Jurkat, Clone E6-1 (cell line): ENCODE results near the gene DDIT3.

Experiments used
- DNase-seq: peaks from one replicate; pipeline ENCODE4 v3.0.0-alpha.2; 2011; ENCODE audit warnings: low read depth, low spot score
- H3K4me3 ChIP-seq: 2 replicates; pipeline ENCODE4 v1.5.1; 2011; ENCODE audit warnings: mild to moderate bottlenecking, low read length, control low read depth, moderate library complexity

The DDIT3 gene

GRCh38 chr12:57548488-57548887, 28.2 kb upstream of the DDIT3 start:
- no peak overlapping the region for H3K4me3 ChIP-seq
- DNase-seq = no peak

- no peak for DNase-seq
Measured at GRCh38 chr12:57548013-57548315, 27.6 kb upstream of the DDIT3 start.

GRCh38 chr12:57547288-57548012, 27.1 kb upstream of the DDIT3 start:
- H3K4me3 ChIP-seq = peak overlapping the region; percentile 87
- no peak for DNase-seq

More at GRCh38 chr12:57548013-57548315, 27.6 kb upstream of the DDIT3 start:
- H3K4me3 ChIP-seq = no peak overlapping the region

GRCh38 chr12:57546438-57547287, 26.3 kb upstream of the DDIT3 start, which contains the start of gene DCTN2:
DCTN2 (minus strand) TSS chr12:57547192; CDS start chr12:57547063, 129 bp downstream.
- DNase-seq = peak; percentile 96
- H3K4me3 ChIP-seq = peak within 1 kb of the TSS; percentile 87

- DNase-seq = no peak
- H3K4me3 ChIP-seq = peak overlapping the region; percentile 87
Measured at GRCh38 chr12:57545809-57546437, 25.6 kb upstream of the DDIT3 start.

- no peak overlapping the region for H3K4me3 ChIP-seq
- DNase-seq = no peak
Measured at GRCh38 chr12:57543581-57543980, 23.3 kb upstream of the DDIT3 start.

- DNase-seq = no peak
- no peak overlapping the region for H3K4me3 ChIP-seq
Measured at GRCh38 chr12:57541717-57542116, 21.4 kb upstream of the DDIT3 start.

- H3K4me3 ChIP-seq = no peak overlapping the region
- no peak for DNase-seq
Measured at GRCh38 chr12:57541001-57541400, 20.7 kb upstream of the DDIT3 start.

GRCh38 chr12:57539134-57539768, 18.9 kb upstream of the DDIT3 start:
- no peak overlapping the region for H3K4me3 ChIP-seq
- no peak for DNase-seq

GRCh38 chr12:57536597-57536942, 16.3 kb upstream of the DDIT3 start:
- DNase-seq = no peak
- no peak overlapping the region for H3K4me3 ChIP-seq

- DNase-seq = no peak
- no peak overlapping the region for H3K4me3 ChIP-seq
Measured at GRCh38 chr12:57535764-57536596, 15.7 kb upstream of the DDIT3 start.

- DNase-seq = no peak
- H3K4me3 ChIP-seq = no peak overlapping the region
Measured at GRCh38 chr12:57534991-57535543, 14.8 kb upstream of the DDIT3 start.

- no peak overlapping the region for H3K4me3 ChIP-seq
Measured at GRCh38 chr12:57534250-57534649, 13.9 kb upstream of the DDIT3 start.

GRCh38 chr12:57533108-57533507, 12.8 kb upstream of the DDIT3 start:
- DNase-seq = no peak
- H3K4me3 ChIP-seq = no peak overlapping the region

More at GRCh38 chr12:57534250-57534649, 13.9 kb upstream of the DDIT3 start:
- no peak for DNase-seq

GRCh38 chr12:57531836-57532235, 11.5 kb upstream of the DDIT3 start:
- DNase-seq = no peak
- no peak overlapping the region for H3K4me3 ChIP-seq

- no peak for DNase-seq
- H3K4me3 ChIP-seq = no peak overlapping the region
Measured at GRCh38 chr12:57530396-57531142, 10.3 kb upstream of the DDIT3 start.

GRCh38 chr12:57529831-57530230, 9.5 kb upstream of the DDIT3 start:
- H3K4me3 ChIP-seq = no peak overlapping the region
- no peak for DNase-seq
